HepG2 (cell line): ENCODE results near the gene S100A5. TPM values are rescaled to one million over a fixed set of nuclear protein-coding genes. Genes with fewer than 3 reads are reported as not detected.

ENCODE experiments used
- ATF6 ChIP-seq: sonication (generic); formaldehyde crosslinking; conservative IDR thresholded peaks from 2 replicates; pipeline ENCODE4 v1.4.0; 2020; ENCODE audit warnings: missing genetic modification reagents
- IKZF5 ChIP-seq: IDR thresholded peaks from 2 replicates; pipeline ENCODE4 v1.6.1; 2018; ENCODE audit warnings: missing genetic modification reagents, mild to moderate bottlenecking, missing compliant biosample characterization
- NFIB ChIP-seq: sonication (generic); formaldehyde crosslinking; IDR thresholded peaks from 2 replicates; pipeline ENCODE4 v1.9.0; 2021; ENCODE audit warnings: missing genetic modification reagents, mild to moderate bottlenecking, borderline replicate concordance
- PTBP1 ChIP-seq: fragments of 200-400 bp; formaldehyde crosslinking; IDR thresholded peaks from 2 replicates; pipeline ENCODE4 v1.6.1; 2018; ENCODE audit warnings: low read length, low read depth; ENCODE audit not compliant: poor library complexity, severe bottlenecking
- RCOR2 ChIP-seq: IDR thresholded peaks from 2 replicates; pipeline ENCODE4 v1.6.1; 2016; ENCODE audit warnings: missing biosample characterization, missing genetic modification reagents
- ZBTB4 ChIP-seq: sonication (generic); formaldehyde crosslinking; IDR thresholded peaks from 2 replicates; pipeline ENCODE4 v1.4.0; 2020; ENCODE audit warnings: missing genetic modification reagents, mild to moderate bottlenecking, borderline replicate concordance
- polyA plus RNA-seq, 8 experiments: library from polyadenylated mRNA; depleted of rRNA in 3 of 8; stranded (reverse) in 7 of 8; unstranded in 1 of 8; fragments of >200 nt; fragmentation: Illumina TruSeq in 4 of 8; extraction: Trizol in 4 of 8; gene quantifications; 2 replicates each; pipeline versions ENCODE4 v1.2.1 to v1.2.3, GENCODE V29; 2011 to 2016; ENCODE audit warnings: low read depth in 4 of 8, missing spikeins in 1 of 8, mixed read lengths in 1 of 8; ENCODE audit not compliant: insufficient read depth in 1 of 8
- total RNA-seq, 5 experiments: library from RNA; depleted of rRNA; stranded (reverse); fragments of >200 nt; fragmentation: Illumina TruSeq; extraction: Trizol; gene quantifications; 2 replicates each; pipeline ENCODE4 v1.2.3, GENCODE V29; 2016; ENCODE audit warnings: low read depth in 1 of 5
- TF ChIP-seq, protein P1 (sequence below): sonication (generic); formaldehyde crosslinking; conservative IDR thresholded peaks from 2 replicates; pipeline ENCODE4 v1.4.0; 2020; ENCODE audit warnings: mild to moderate bottlenecking, missing genetic modification reagents, moderate library complexity

S100A5 gene
- total and polyA plus RNA-seq, 2 of the 13 experiments (the other 11 are each of a cell fraction or from before 2014, with no cell fraction given), result not detected

DNA sequence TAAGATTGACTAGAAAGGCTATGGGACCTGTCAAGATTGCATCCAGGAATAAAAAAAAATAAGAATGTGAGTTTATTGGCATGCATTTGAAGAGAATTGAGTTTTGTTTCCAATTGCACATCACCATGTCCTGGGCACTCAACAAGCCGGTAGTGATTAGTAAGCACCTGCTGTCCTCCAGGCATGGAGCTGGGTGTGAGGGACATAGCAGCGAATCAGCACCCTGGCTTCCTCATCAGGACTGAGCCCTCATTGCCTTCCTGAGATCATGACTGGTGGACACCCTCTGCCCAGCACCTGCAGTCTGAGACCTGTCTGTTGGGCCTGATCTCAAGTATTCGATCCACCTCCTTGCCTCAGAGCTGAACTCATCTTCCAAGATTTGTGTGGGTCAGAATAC lies 31.7 kb downstream of the S100A5 start (continued):
- TF ChIP-seq RCOR2 (CRISPR knock-in tag) (no peak), IKZF5 (CRISPR knock-in tag) (no peak), ZBTB4 (CRISPR knock-in tag) (no peak), NFIB (CRISPR knock-in tag) (no peak), ATF6 (CRISPR knock-in tag) (no peak), PTBP1 (no peak)
- TF ChIP-seq, protein P1, sequence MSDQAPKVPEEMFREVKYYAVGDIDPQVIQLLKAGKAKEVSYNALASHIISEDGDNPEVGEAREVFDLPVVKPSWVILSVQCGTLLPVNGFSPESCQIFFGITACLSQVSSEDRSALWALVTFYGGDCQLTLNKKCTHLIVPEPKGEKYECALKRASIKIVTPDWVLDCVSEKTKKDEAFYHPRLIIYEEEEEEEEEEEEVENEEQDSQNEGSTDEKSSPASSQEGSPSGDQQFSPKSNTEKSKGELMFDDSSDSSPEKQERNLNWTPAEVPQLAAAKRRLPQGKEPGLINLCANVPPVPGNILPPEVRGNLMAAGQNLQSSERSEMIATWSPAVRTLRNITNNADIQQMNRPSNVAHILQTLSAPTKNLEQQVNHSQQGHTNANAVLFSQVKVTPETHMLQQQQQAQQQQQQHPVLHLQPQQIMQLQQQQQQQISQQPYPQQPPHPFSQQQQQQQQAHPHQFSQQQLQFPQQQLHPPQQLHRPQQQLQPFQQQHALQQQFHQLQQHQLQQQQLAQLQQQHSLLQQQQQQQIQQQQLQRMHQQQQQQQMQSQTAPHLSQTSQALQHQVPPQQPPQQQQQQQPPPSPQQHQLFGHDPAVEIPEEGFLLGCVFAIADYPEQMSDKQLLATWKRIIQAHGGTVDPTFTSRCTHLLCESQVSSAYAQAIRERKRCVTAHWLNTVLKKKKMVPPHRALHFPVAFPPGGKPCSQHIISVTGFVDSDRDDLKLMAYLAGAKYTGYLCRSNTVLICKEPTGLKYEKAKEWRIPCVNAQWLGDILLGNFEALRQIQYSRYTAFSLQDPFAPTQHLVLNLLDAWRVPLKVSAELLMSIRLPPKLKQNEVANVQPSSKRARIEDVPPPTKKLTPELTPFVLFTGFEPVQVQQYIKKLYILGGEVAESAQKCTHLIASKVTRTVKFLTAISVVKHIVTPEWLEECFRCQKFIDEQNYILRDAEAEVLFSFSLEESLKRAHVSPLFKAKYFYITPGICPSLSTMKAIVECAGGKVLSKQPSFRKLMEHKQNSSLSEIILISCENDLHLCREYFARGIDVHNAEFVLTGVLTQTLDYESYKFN (CRISPR knock-in tag), result no peak
- TF ChIP-seq, all 625 proteins: peak for 0
